DMS114 treated with DMSO at 0.1 percent for 48 hours (cell line): Measurements from ENCODE around the gene TICAM1.
"Not testable (repeated sequence)": the region's sequence is repeated elsewhere in the genome, so short reads cannot be mapped to it uniquely, and the experiment has no call there.

Source experiments
- DNase-seq: peaks from one replicate; lab custom pipeline; 2025; ENCODE audit not compliant: unreplicated experiment; lab: John Stamatoyannopoulos, UW

TICAM1 gene

DNA sequence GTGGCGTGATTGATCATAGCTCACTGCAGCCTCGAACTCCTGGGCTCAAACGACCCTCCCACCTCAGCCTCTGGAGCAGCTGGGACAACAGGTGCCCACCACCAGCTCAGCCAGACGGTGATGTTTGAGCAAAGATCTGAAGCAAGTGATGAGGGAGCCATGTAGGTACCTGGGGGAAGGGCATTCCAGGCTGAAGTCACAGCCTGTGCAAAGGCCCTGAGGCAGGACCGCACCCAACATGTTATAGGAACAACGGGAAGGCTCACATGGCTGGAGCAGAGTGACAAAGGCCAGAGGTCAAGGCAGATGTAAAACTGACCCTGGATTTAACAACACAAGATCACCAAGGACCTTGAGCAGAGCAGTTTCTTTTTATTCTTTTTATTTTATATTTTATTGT, 25.1 kb downstream of the TICAM1 start:
- DNase-seq, result no peak

DNA sequence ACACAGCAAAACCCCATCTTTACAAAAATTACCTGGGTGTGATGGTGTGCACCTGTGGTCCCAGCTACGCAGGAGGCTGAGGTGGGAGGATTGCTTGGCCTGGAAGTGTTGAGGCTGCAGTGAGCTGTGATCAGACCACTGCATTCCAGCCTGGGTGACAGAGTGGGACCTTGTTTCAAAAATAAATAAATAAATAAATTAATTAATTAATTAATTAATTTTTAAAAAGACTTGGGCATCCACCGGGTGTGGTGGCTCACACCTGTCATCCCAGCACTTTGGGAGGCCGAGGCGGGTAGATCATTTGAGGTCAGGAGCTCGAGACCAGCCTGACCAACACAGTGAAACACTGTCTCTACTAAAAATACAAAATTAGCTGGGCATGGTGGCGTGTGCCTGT, 26.4 kb downstream of the TICAM1 start:
- DNase-seq, result not testable (repeated sequence)

DNA sequence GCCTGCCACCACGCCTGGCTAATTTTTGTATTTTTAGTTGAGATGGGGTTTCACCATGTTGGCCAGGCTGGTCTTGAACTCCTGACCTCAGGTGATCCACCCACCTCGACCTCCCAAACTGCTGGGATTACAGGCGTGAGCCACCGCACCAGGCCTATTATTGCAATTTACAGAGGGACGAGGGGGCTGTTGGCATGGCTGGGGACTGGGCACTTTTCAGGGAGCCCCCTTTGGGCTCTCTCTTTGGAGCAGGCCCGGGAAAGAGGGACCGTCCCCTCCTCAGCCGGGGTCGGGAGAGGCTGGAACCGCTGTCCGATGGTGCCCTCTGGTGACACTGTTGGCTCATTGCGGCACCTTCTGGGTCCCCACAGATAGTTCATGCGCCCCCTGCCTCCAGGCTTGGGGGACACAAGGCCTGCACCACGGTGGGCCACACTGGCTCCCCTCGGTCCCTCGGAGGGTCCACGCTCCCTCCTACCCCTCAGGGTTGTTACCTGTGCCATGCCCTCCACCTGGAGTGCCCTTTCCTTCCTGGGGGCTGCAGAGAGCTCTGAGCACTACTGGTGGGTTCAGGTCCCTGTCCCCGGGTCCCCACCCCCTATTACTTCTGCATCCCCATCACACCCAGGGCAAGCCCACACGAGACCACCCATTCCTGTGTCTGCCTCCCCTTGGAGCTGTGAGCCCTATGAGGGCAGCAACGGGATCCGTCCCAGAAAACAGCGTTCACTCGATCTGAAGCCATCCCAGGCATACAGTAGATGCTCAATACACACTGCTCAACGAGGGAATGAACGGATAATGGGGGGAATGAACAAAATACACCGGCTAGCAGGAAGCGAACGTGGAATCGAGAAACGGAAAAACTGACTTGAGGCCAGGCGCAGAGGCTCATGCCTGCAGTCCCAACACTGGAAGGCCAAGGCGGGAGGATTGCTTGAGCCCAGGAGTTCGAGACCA, 27.5 kb downstream of the TICAM1 start:
- peak; percentile 15 for DNase-seq

DNA sequence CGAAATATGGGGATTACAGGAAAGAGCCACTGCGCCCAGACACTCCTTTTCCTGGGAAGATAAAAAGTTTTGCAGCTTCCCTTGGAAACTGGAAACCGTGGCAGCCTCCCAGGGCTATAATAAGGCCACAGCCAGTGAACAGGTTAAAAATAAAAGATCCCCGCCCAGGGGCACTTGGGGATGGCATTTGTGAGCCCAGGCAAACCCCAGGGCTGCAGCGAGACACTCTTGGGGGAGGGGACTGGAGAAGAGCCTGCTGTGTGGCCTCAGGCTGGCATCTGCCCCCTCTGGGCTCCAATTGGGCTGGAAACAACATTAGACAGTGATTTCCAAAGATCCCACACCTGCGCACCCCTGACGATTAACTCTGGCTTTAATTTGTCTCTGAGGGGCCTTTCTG, 28.8 kb downstream of the TICAM1 start:
- DNase-seq, result no peak

DNA sequence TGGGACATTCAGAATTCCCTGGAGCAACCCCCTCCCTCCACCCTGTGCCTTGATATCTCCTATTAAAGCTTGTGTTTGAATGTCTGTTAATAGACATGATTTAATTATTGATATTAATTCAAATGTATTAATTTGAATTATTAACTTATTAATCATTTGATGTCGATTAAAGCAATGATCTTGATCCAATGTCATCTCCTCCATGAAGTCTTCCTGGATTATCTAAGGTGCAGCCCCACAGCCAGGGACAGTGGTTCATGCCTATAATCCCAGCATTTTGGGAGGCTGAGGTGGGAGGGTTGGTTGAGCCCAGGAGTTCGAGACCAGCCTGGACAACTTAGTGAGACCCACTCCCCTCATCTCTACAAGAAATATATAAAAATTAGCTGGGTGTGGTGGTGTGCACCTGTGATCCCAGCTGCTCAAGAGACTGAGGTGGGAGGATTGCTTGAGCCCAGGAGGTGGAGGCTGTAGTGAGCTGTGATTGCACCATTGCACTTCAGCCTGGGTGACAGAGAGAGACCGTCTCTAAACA, 30.4 kb downstream of the TICAM1 start:
- DNase-seq, result no peak

DNA sequence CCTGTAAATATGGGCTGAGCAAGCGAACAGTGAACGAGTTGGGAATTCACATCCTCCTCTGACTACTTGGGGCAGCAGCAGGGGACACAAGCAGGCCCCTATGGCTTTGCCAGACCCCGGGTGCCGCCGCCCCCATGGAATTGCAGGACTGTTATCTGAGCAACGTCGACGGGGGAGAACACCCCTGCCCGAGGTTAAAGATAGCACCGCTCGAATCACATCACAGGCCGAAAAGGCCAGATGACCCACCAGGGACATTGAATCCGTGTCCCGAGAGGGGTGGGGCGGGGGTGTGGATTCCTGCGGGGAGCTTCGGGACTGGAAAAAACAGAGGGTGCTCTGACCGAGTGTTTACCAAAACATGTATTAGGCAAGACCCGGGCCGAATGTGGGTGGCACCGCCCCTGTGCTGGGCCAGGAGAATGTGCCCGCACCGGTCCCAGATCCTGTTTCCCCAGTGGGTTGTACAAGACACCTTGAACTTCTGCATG, 30.9 kb downstream of the TICAM1 start:
- DNase-seq, result no peak

DNA sequence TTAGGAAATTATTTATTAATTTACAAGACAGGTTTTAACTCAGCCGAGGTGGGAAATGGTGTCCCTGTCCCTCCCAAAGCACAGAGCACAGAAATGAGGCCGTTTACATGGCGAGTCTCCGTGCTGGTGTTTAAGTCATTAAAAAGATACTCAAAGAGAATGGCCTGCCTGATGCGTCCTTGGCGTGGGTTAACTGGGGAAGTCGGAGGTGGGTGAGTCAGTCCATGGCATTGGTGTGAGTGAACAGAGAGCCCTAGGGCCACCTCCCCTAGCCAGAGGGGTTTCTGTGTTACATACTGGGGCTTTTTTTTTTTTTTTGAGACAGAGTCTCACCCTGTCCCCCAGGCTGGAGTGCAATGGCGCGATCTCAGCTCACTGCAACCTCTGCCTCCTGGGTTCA, 36.1 kb downstream of the TICAM1 start:
- no peak for DNase-seq

DNA sequence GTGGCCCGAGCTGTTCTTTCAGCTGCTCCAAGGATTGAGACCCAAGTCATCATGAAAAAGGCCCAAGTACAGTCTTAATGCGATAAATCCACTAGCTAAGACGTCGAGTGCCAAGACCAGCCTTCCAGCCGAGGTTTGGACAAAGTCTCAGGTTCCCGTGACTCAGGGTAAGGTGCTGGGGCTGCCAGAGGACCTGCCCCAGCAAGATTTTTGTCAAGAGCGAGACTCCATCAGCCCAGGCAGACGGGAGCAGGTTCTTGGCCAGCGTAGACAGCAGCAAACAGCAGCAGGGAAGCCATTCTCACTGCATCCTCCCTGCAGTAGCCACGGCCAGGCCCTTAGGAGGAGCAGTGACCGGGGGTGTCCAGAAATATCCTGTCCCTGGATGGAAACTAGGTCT, 36.5 kb downstream of the TICAM1 start:
- no peak for DNase-seq

DNA sequence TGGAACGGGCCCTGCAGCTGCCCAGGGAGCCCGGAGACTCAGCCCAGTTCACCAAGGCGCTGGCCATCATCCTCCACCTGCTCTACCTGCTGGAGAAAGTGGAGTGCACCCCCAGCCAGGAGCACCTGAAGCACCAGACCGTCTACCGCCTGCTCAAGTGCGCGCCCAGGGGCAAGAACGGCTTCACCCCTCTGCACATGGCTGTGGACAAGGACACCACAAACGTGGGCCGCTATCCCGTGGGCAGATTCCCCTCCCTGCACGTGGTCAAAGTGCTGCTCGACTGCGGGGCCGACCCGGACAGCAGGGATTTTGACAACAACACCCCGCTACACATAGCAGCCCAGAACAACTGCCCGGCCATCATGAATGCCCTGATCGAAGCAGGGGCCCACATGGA, 38.2 kb downstream of the TICAM1 start:
- DNase-seq, result not testable (repeated sequence)

DNA sequence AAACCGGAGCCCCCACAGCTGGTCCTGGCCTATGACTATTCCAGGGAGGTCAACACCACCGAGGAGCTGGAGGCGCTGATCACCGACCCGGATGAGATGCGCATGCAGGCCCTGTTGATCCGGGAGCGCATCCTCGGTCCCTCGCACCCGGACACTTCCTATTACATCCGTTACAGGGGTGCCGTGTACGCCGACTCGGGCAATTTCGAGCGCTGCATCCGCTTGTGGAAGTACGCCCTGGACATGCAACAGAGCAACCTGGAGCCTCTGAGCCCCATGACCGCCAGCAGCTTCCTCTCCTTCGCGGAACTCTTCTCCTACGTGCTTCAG, 38.7 kb downstream of the TICAM1 start:
- not testable (repeated sequence) for DNase-seq

DNA sequence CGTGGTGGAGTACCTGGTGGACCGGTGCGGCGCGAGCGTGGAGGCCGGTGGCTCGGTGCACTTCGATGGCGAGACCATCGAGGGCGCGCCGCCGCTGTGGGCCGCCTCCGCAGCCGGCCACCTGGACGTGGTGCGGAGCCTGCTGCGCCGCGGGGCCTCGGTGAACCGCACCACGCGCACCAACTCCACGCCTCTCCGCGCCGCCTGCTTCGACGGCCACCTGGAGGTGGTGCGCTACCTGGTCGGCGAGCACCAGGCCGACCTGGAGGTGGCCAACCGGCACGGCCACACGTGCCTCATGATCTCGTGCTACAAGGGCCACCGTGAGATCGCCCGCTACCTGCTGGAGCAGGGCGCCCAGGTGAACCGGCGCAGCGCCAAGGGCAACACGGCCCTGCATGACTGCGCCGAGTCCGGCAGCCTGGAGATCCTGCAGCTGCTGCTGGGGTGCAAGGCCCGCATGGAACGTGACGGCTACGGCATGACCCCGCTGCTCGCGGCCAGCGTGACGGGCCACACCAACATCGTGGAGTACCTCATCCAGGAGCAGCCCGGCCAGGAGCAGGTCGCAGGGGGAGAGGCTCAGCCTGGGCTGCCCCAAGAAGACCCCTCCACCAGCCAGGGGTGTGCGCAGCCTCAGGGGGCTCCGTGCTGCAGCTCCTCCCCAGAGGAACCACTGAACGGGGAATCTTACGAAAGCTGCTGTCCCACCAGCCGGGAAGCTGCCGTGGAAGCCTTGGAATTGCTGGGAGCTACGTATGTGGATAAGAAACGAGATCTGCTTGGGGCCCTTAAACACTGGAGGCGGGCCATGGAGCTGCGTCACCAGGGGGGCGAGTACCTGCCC, 39.3 kb downstream of the TICAM1 start:
- not testable (repeated sequence) for DNase-seq

DNA sequence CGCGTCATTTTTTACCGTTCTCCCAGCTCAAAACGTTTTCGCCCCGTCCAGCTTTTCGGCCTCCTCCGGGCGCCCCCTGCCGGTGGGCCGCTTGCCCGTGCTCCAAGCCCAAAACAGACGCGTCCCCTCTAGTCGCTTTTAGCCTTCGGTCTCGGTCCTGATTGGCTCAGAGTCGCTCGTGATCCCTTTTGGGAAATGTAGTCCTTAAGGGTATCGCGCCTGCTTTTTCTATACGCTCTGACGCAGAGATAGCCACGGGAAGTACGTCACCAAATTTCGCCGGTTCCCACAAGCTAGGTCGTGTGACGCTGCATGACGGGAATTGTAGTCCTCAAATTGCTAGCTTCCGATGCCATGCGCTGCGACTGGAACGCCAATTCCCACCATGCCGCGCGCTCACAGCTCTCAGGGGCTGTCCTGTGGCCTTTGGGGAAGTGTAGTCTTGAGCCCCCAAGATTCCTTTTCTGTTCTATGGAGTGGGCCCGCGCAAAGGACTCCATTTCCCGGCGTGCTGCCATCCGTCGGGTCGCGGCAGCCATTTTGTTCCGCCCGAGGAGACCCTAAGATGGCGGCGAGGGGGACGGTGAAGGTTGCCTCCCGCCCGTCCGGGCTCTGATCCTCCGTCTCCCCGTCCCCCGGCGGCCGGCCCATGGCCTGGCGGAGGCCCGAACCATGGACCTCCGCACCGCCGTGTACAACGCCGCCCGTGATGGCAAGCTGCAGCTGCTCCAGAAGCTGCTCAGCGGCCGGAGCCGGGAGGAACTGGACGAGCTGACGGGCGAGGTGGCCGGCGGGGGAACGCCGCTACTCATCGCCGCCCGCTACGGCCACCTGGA, 40.1 kb downstream of the TICAM1 start, which contains the start of gene FEM1A:
FEM1A (plus strand) TSS at position 552 of the 836 bp plus-strand sequence; CDS start at position 673, 121 bp downstream.
- DNase-seq, result peak; percentile 98

DNA sequence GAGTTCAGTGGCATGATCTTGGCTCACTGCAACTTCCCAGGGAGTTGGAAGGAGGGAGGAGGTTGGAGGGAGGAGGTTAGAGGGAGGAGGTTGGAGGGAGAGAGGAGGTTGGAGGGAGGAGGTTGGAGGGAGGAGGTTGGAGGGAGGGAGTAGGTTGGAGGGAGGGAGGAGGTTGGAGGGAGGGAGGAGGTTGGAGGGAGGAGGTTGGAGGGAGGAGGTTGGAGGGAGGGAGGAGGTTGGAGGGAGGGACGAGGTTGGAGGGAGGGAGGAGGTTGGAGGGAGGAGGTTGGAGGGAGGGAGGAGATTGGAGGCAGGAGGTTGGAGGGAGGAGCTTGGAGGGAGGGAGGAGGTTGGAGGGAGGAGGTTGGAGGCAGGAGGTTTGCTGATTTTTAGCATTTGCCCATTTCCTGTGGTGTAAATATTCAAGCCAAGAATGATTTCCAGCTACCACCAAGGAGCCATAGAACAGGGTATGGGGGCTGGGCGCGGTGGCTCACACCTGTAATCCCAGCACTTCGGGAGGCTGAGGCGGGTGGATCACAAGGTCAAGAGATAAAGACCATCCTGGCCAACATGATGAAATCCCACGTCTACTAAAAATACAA, 45.0 kb downstream of the TICAM1 start:
- not testable (repeated sequence) for DNase-seq

DNA sequence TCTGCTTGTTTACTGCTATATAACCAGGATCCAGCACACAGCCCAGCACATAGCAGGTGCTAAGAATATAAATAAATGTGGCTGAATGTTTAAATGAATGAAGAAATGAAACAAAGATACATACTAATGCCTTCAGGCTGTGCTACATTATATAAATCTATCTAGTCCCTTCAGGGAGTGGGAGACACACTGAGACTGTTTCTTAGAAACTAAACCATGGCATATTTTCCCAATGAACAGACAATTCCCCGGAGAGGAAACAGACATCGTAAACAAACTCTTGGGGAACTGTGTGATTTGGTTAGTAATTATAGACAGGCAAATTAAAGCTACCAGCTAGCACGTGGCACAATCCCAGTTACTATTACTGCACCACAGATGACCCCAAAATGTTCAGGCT, 49.7 kb downstream of the TICAM1 start:
- no peak for DNase-seq

DNA sequence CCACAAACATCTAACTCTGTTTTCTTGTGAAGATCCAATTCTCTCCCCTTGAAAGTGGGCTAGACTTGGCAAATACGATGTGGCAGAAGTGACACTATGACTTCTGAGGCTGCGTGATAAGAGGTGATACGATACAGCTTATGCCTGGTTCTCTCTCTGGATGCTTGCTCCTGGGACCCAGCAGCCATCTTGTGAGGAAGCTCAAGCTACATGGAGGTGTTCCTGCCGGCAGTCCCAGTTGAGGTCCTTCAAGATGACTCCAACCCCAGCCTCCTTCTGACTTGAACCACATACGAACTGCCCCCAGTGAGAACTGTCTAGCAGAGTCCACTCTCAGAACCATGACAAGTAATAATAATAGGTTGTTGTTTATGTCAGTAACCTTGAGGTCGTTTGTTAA, 50.7 kb downstream of the TICAM1 start:
- no peak for DNase-seq

DNA sequence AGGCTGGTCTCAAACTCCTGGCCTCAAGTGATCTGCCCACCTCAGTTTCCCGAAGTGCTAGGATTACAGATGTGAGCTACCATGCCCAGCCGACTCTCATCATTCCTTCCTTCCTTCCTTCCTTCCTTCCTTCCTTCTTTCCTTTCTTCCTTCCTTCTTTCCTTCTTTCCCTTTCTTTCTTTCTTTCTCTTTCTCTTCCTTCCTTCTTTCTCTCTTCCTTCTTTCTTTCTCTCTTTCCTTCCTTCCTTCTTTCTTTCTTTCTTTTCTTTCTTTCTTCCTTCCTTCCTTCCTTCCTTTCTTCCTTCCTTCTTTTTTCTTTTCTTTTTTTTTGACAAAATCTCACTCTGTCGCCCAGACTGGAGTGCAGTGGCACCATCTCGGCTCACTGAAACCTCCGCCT, 53.4 kb downstream of the TICAM1 start:
- not testable (repeated sequence) for DNase-seq

DNA sequence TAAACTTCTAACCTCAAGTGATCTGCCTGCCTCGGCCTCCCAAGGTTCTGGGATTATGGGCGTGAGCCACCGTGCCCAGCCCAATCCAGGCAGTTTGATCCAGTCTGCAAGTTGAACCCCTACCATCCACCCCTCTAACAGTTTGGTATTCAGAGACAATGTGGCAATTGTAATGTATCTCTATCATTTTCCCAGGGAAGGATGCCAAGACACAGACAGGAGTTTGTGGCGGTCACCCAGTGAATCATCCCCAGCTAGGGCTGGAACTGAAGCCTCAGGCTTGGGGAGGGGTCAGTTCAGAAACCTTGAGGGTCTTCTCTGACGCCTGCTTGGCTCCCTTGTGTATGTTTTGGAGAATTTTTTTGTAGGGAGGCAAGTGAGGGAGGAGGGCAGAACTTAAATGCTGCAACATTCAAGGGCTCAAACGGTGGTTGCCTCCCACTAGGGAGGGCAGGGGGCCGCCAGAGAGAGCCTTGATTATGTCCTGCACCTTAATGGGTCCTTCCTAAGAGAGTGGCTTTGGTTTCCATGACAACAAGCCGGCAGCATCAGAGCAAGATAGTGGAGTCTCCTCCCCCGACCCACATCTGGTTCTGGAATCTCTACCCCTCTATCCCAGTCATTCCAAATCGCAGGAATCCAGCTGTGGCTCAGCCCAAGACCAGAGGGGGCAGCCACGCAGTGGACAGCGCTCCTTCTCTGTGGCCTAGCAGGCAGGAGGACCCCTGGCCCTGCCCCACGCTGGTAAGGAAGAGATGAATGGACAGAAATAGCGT, 54.9 kb downstream of the TICAM1 start:
- no peak for DNase-seq

DNA sequence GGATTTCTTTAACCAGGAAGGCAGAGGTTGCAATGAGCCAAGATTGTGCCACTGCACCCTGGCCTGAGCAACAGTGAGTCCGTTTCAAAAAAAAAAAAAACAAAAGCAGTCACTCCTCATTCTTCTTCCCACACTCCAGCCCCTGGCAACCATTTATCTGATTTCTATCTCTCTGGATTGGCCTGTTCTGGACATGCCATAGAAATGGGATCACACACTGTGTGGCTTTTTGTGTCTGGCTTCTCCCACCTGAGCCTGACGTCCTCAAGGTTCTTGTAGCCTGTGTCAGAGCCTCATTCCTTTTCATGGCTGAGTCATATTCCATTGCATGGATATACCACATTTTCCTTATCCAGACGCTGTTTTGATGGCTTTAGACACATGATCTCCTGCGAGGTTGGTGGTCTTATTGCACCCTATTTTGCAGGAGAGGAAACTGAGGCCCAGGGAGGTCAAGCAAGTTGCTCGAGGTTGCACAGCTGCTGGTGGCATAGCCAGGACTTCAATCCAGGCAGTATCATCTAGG, 55.8 kb downstream of the TICAM1 start:
- no peak for DNase-seq

DNA sequence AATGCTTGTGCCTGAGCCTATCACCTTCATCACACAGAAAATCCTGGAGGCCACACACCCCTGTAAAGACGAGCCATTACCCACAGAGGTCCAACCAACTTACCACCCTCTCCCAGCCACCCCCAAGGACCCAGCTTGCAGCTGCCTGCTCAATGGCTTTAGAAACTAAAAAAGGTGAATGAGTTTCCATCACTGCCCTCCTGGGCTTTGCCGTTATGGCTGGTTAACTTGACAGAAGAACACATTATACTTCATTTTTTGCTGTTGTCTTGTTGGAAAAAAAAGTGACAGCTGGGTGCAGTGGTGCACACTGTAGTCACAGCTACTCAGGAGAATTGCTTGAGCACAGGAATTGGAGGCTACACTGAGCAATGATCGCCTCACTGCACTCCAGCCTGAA, 57.4 kb downstream of the TICAM1 start:
- no peak for DNase-seq
